ENCODE data around the gene TNNI3. TPM values are rescaled to one million over a fixed set of nuclear protein-coding genes. Genes with fewer than 3 reads are reported as not detected.

The TNNI3 gene
- polyA plus RNA-seq, 4 donors, result 0.59 to 39.7 (median 1.5) TPM

DNA sequence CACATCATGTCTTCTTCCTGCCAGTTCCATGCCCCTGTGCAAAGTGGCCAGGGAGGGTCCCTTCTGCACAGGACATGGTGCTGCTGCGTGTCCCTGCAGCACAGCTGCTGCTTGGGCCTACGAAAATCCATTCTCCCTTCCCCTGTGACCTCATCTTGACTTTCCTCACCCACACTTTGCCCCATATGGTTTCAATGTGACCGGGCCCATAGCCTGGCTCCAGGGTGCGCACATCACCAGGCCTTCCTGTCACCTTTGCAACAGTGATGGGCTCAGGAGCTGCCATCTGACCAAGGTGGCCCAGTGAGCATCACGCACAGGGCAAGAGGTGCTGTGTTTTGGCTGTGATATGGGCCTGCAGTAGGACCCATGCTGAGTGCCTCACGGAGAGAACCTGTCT lies 50.9 kb downstream of the TNNI3 start:
- Histone ChIP-seq H3K4me1 (ENCODE audit: control insufficient read depth in 3 of 3, insufficient read depth in 2 of 3, low read depth in 1 of 3, low read length in 2 of 3) (no peaks in the 10 kb centered on the region), H3K9me3 (ENCODE audit: control insufficient read depth in 2 of 2, insufficient read depth in 1 of 2, low read depth in 1 of 2, low read length in 1 of 2) (peaks cover 0 to 6% of the 10 kb centered on the region in 2 donors), H3K27me3 (ENCODE audit: control insufficient read depth in 3 of 3, insufficient read depth in 3 of 3, low read length in 3 of 3) (no peaks in the 10 kb centered on the region), H3K36me3 (ENCODE audit: control insufficient read depth in 3 of 3, insufficient read depth in 2 of 3, low read depth in 1 of 3, low read length in 3 of 3) (peaks cover 2 to 45% (median 14%) of the 10 kb centered on the region in 3 donors), H3K27ac (ENCODE audit: low read depth in 1 of 3, low read length in 2 of 3) (no peak overlapping the region), H3K4me3 (ENCODE audit: low read depth in 1 of 3, low read length in 3 of 3) (no peak overlapping the region)
- no peak for DNase-seq
- FAIRE-seq, result no peak
- 93 to 96% (median 96%) methylated on average over 6 of the region's 6 CpGs for WGBS, 3 donors

DNA sequence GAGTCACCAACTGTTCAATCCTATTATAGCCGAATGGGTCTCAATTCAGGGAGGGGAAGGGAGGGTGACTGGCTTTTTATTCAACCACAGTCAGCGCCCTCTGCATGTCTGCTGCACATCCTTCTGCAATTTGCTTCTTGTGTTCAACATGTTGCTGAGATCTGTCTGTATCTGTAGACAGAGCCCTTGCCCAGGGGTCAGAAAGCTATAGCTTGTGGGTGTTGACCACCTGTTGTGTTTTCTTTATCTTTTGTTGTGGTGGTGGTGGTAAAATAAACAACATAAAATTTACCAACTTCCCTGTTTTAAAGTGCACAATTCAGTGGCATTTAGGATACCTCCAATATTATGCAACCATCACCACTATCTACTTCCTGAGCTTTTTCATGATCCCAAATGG lies 52.3 kb downstream of the TNNI3 start:
- WGBS, 3 donors, result 81 to 98% (median 91%) methylated on average over 2 of the region's 2 CpGs
- H3K4me3 ChIP-seq (ENCODE audit: low read depth in 1 of 3, low read length in 3 of 3), result no peak overlapping the region
- no peak for DNase-seq
- no peak for FAIRE-seq
- H3K9me3 ChIP-seq (ENCODE audit: control insufficient read depth in 2 of 2, insufficient read depth in 1 of 2, low read depth in 1 of 2, low read length in 1 of 2), result peaks cover 0 to 6% of the 10 kb centered on the region in 2 donors
- H3K36me3 ChIP-seq (ENCODE audit: control insufficient read depth in 3 of 3, insufficient read depth in 2 of 3, low read depth in 1 of 3, low read length in 3 of 3), result peaks cover 2 to 51% (median 19%) of the 10 kb centered on the region in 3 donors
- no peak overlapping the region for H3K27ac ChIP-seq (ENCODE audit: low read depth in 1 of 3, low read length in 2 of 3)
- H3K4me1 ChIP-seq (ENCODE audit: control insufficient read depth in 3 of 3, insufficient read depth in 2 of 3, low read depth in 1 of 3, low read length in 2 of 3), result no peaks in the 10 kb centered on the region
- no peaks in the 10 kb centered on the region for H3K27me3 ChIP-seq (ENCODE audit: control insufficient read depth in 3 of 3, insufficient read depth in 3 of 3, low read length in 3 of 3)

DNA sequence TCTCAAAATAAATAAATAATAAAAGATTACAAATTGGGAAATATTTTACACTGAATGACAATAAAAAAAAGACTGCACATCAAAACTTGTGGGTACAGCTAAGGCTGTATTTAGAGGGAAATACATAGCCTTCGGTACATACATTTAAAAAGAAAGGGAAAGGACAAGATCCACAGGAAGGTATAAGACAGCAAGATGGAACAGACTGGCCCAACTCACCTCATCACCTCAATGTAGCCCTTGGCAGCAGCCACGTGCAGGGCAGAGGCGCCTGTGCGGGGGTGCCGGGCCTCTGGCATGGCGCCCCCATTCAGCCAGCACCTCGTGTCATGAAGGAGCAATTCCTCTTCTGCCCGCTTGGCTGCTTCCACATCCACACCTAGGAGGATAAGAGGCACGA lies 54.3 kb downstream of the TNNI3 start:
- H3K9me3 ChIP-seq (ENCODE audit: control insufficient read depth in 2 of 2, insufficient read depth in 1 of 2, low read depth in 1 of 2, low read length in 1 of 2), result peaks cover 0 to 6% of the 10 kb centered on the region in 2 donors
- FAIRE-seq (no peak), DNase-seq (no peak)
- peaks cover 2 to 60% (median 12%) of the 10 kb centered on the region in 3 donors for H3K36me3 ChIP-seq (ENCODE audit: control insufficient read depth in 3 of 3, insufficient read depth in 2 of 3, low read depth in 1 of 3, low read length in 3 of 3)
- no peak overlapping the region for H3K4me3 ChIP-seq (ENCODE audit: low read depth in 1 of 3, low read length in 3 of 3)
- no peaks in the 10 kb centered on the region for H3K4me1 ChIP-seq (ENCODE audit: control insufficient read depth in 3 of 3, insufficient read depth in 2 of 3, low read depth in 1 of 3, low read length in 2 of 3)
- H3K27me3 ChIP-seq (ENCODE audit: control insufficient read depth in 3 of 3, insufficient read depth in 3 of 3, low read length in 3 of 3), result no peaks in the 10 kb centered on the region
- H3K27ac ChIP-seq (ENCODE audit: low read depth in 1 of 3, low read length in 2 of 3), result no peak overlapping the region
- 98 to 99% (median 99%) methylated on average over 7 to 9 of the region's 9 CpGs for WGBS, 3 donors

Other genes starting within 250 kb of the TNNI3 start
- gene NLRP7, start 210.2 kb downstream of the TNNI3 start, polyA plus RNA-seq, result under 1 TPM in 3 of 4 donors, not detected in 1; 0.01 to 0.27 (median 0.04) TPM
- 10 to 100 TPM in 2 of 4 donors, 1 to 10 TPM in 2; 2.2 to 10.9 (median 7.6) TPM for gene NLRP2, start 191.4 kb downstream of the TNNI3 start, polyA plus RNA-seq
- under 1 TPM in 2 of 4 donors, not detected in 2; 0.15 to 0.22 TPM for gene GP6, start 119.5 kb downstream of the TNNI3 start, polyA plus RNA-seq
- gene RDH13, start 94.6 kb downstream of the TNNI3 start, polyA plus RNA-seq, result 10 to 100 TPM; 21.3 to 28.4 (median 22.2) TPM
- gene EPS8L1, start 81.9 kb downstream of the TNNI3 start, polyA plus RNA-seq, result 10 to 100 TPM; 11.7 to 23.8 (median 19.1) TPM
- 100 to 1,000 TPM in 2 of 4 donors, 10 to 100 TPM in 2; 68.3 to 192 (median 132) TPM for gene PPP1R12C, start 40.1 kb downstream of the TNNI3 start, polyA plus RNA-seq
- 10 to 100 TPM in 1 of 4 donors, 1 to 10 TPM in 2, under 1 TPM in 1; 0.18 to 20.1 (median 5.3) TPM for gene TNNT1, start 8.5 kb downstream of the TNNI3 start, polyA plus RNA-seq
- gene DNAAF3, start 8.9 kb upstream of the TNNI3 start, polyA plus RNA-seq, result under 1 TPM in 2 of 4 donors, not detected in 2; 0.62 to 0.64 TPM
- gene SYT5, start 22.6 kb upstream of the TNNI3 start, polyA plus RNA-seq, result 1 to 10 TPM in 2 of 4 donors, under 1 TPM in 2; 0.22 to 4.7 (median 1.1) TPM
- gene PTPRH, start 51.8 kb upstream of the TNNI3 start, polyA plus RNA-seq, result 100 to 1,000 TPM in 2 of 4 donors, 10 to 100 TPM in 2; 33.4 to 158 (median 89.7) TPM
- 100 to 1,000 TPM in 1 of 4 donors, 10 to 100 TPM in 3; 22.8 to 255 (median 72.6) TPM for gene TMEM86B, start 71.0 kb upstream of the TNNI3 start, polyA plus RNA-seq
- 10 to 100 TPM; 43.4 to 67.5 (median 48.9) TPM for gene PPP6R1, start 101.3 kb upstream of the TNNI3 start, polyA plus RNA-seq
- gene HSPBP1, start 122.4 kb upstream of the TNNI3 start, polyA plus RNA-seq, result 10 to 100 TPM; 25.9 to 61.9 (median 31.4) TPM
- gene BRSK1, start 126.3 kb upstream of the TNNI3 start, polyA plus RNA-seq, result 1 to 10 TPM in 3 of 4 donors, under 1 TPM in 1; 0.22 to 3.5 (median 2.7) TPM
- 100 to 1,000 TPM in 1 of 4 donors, 10 to 100 TPM in 3; 33.2 to 125 (median 79.2) TPM for gene TMEM150B, start 167.6 kb upstream of the TNNI3 start, polyA plus RNA-seq
- 10 to 100 TPM; 10.3 to 18.4 (median 14.3) TPM for gene KMT5C, start 182.1 kb upstream of the TNNI3 start, polyA plus RNA-seq
- gene COX6B2, start 197.0 kb upstream of the TNNI3 start, polyA plus RNA-seq, result under 1 TPM in 2 of 4 donors, not detected in 2; 0.07 to 0.09 TPM
- under 1 TPM in 1 of 4 donors, not detected in 3; 0.03 TPM for gene GARIN5B, start 205.5 kb upstream of the TNNI3 start, polyA plus RNA-seq
- under 1 TPM in 2 of 4 donors, not detected in 2; 0.19 to 0.67 TPM for gene IL11, start 212.7 kb upstream of the TNNI3 start, polyA plus RNA-seq
- gene TMEM190, start 219.1 kb upstream of the TNNI3 start, polyA plus RNA-seq, result under 1 TPM in 2 of 4 donors, not detected in 2; 0.30 to 0.31 TPM
- 1 to 10 TPM in 3 of 4 donors, not detected in 1; 1.6 to 9.4 (median 2.2) TPM for gene TMEM238, start 226.6 kb upstream of the TNNI3 start, polyA plus RNA-seq
- gene RPL28, start 228.2 kb upstream of the TNNI3 start, polyA plus RNA-seq, result 1,000 to 10,000 TPM; 1,338 to 2,360 (median 2,018) TPM